ENCODE results near the gene ADAP2.
A peak's percentile ranks its signal among the peaks of the same experiment; 100 is the strongest.

The ADAP2 gene

DNA sequence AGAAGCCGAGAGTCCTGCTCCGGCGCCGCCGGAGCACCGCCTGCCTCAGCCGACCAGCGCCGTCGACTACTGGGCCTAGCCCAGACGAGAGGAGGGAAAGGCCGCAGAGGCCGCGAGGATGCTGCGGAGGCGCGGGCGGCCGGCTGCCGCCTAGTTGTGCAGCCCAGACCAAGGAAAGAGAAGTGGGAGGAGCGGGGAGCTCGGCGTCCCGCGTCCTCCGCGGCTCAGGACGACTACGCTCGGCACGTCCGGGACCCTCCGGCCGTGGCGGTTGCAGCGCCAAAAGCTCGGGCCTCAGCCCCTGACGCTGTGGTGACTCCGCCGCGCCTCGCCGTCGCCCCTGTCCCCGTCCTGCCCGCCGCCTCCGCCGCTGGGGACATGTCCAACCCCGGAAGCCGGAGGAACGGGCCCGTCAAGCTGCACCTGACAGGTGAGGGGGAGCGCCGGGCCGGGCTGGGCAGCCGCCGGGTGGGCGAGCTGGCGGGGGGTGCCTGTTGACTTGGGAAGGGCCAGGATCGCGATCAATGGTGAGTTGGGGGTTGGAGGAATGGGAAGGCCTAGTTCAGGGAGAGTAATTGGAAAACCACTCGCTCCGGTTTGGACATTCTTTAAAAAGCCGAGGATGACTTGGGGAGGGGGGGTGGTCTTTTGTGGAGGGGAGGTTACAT is 86.8 kb downstream of the ADAP2 start:
- peak overlapping the region; percentile 49 for H3K4me3 ChIP-seq (ENCODE audit: low read depth, low read length)
- POLR2A ChIA-PET: no interaction called here
- TF ChIP-seq, protein P1, sequence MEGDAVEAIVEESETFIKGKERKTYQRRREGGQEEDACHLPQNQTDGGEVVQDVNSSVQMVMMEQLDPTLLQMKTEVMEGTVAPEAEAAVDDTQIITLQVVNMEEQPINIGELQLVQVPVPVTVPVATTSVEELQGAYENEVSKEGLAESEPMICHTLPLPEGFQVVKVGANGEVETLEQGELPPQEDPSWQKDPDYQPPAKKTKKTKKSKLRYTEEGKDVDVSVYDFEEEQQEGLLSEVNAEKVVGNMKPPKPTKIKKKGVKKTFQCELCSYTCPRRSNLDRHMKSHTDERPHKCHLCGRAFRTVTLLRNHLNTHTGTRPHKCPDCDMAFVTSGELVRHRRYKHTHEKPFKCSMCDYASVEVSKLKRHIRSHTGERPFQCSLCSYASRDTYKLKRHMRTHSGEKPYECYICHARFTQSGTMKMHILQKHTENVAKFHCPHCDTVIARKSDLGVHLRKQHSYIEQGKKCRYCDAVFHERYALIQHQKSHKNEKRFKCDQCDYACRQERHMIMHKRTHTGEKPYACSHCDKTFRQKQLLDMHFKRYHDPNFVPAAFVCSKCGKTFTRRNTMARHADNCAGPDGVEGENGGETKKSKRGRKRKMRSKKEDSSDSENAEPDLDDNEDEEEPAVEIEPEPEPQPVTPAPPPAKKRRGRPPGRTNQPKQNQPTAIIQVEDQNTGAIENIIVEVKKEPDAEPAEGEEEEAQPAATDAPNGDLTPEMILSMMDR (IDR thresholded peaks at IDR 0.05; ENCODE audit: insufficient read depth, low read length, missing control alignments): no peak

More for the DNA sequence above, 86.8 kb downstream of the ADAP2 start:
- CTCF ChIA-PET: interaction anchor here (1.1 to 2.4 kb wide), 3 partner anchors 21 to 215 kb away, joined by 3 to 12 read pairs (median 3); no protein-coding TSS in a partner anchor
- no peak for DNase-seq (ENCODE audit: low read depth, low spot score)

All from AG04449 (cell line).